Neural cell (in vitro differentiated cells): Measurements from ENCODE around the gene SNX13. TPM values are rescaled to one million over a fixed set of nuclear protein-coding genes. Genes with fewer than 3 reads are reported as not detected.

Source experiments
- H2AFZ ChIP-seq: fragments of 200-600, 300-800 bp; sonication (generic), shearing (Covaris generic); 2 replicates; pipeline ENCODE4 v1.6.0; 2014; ENCODE audit warnings: low read depth, mild to moderate bottlenecking, antibody characterized with exemption, low read length, moderate library complexity
- H3F3A ChIP-seq: fragments of 200-600 bp; shearing (Covaris generic); 2 replicates; pipeline ENCODE4 v1.6.1; 2016; ENCODE audit warnings: mild to moderate bottlenecking, moderate library complexity, mixed read lengths, antibody characterized with exemption, low read length; ENCODE audit not compliant: insufficient read depth, poor library complexity, severe bottlenecking
- H3K27ac ChIP-seq: fragments of 200-600, 300-800 bp; sonication (generic), shearing (Covaris generic); 2 replicates; pipeline ENCODE4 v1.5.1; 2014; ENCODE audit warnings: mild to moderate bottlenecking, low read length, moderate library complexity
- H3K27me3 ChIP-seq: fragments of 300-800, 200-600 bp; sonication (generic), shearing (Covaris generic); 2 replicates; pipeline ENCODE4 v1.6.0; 2014; ENCODE audit warnings: mild to moderate bottlenecking, low read depth, low read length, moderate library complexity; ENCODE audit not compliant: insufficient read depth
- H3K36me3 ChIP-seq: fragments of 300-800, 200-600 bp; sonication (generic), shearing (Covaris generic); 2 replicates; pipeline ENCODE4 v1.5.1; 2014; ENCODE audit warnings: mild to moderate bottlenecking, antibody characterized with exemption, low read length, moderate library complexity; ENCODE audit not compliant: insufficient read depth
- H3K4me2 ChIP-seq: fragments of 300-800, 200-600 bp; sonication (generic), shearing (Covaris generic); 2 replicates; pipeline ENCODE4 v1.6.0; 2014; ENCODE audit warnings: mild to moderate bottlenecking, low read length
- H3K4me3 ChIP-seq: fragments of 300-800, 200-600 bp; sonication (generic), shearing (Covaris generic); 2 replicates; pipeline ENCODE4 v1.5.1; 2014; ENCODE audit warnings: mild to moderate bottlenecking, low read length, moderate library complexity
- H3K79me2 ChIP-seq: fragments of 200-600 bp; shearing (Covaris generic); replicated peaks from 2 replicates; pipeline ENCODE4 v1.6.0; 2014; ENCODE audit warnings: mild to moderate bottlenecking, low read length, moderate library complexity; ENCODE audit not compliant: insufficient read depth
- H3K9ac ChIP-seq: fragments of 300-800, 200-600 bp; sonication (generic), shearing (Covaris generic); 2 replicates; pipeline ENCODE4 v1.6.1; 2016; ENCODE audit warnings: mild to moderate bottlenecking, low read length, mixed read lengths
- H3K9me2 ChIP-seq: fragments of 200-600 bp; shearing (Covaris generic); 2 replicates; pipeline ENCODE4 v1.6.1; 2016; ENCODE audit warnings: mild to moderate bottlenecking, low read length, mixed read lengths; ENCODE audit not compliant: insufficient read depth
- H3K9me3 ChIP-seq: fragments of 200-600, 300-800 bp; sonication (generic), shearing (Covaris generic); 2 replicates; pipeline ENCODE4 v1.6.1; 2016; ENCODE audit warnings: mild to moderate bottlenecking, mixed run types, low read length, moderate library complexity, mixed read lengths
- H4K20me1 ChIP-seq: fragments of 200-600 bp; shearing (Covaris generic); 2 replicates; pipeline ENCODE4 v1.6.1; 2016; ENCODE audit warnings: mild to moderate bottlenecking, mixed run types; ENCODE audit not compliant: insufficient read depth
- EP300 ChIP-seq: fragments of 450-650 bp; conservative IDR thresholded peaks from 2 replicates; pipeline ENCODE4 v1.6.1; 2014; ENCODE audit warnings: antibody characterized with exemption, mild to moderate bottlenecking, moderate library complexity; ENCODE audit not compliant: poor library complexity, severe bottlenecking
- EZH2 ChIP-seq: fragments of 200-600, 300-800 bp; shearing (Covaris generic), sonication (generic); IDR thresholded peaks from 2 replicates; pipeline ENCODE4 v1.6.1; 2014; ENCODE audit warnings: antibody characterized with exemption, low read length, borderline replicate concordance, mild to moderate bottlenecking; ENCODE audit not compliant: insufficient read depth, poor library complexity, severe bottlenecking
- MXI1 ChIP-seq: fragments of 450-650 bp; conservative IDR thresholded peaks from 2 replicates; pipeline ENCODE4 v1.6.1; 2014; ENCODE audit warnings: antibody characterized with exemption, mild to moderate bottlenecking; ENCODE audit not compliant: poor library complexity, severe bottlenecking
- POLR2AphosphoS5 ChIP-seq: IDR thresholded peaks from 2 replicates; pipeline ENCODE4 v1.6.1; 2012
- RAD21 ChIP-seq: fragments of 450-650 bp; conservative IDR thresholded peaks from 2 replicates; pipeline ENCODE4 v1.6.1; 2014; ENCODE audit warnings: antibody characterized with exemption, mild to moderate bottlenecking, moderate library complexity
- SMC3 ChIP-seq: fragments of 450-650 bp; conservative IDR thresholded peaks from 2 replicates; pipeline ENCODE4 v1.6.1; 2014; ENCODE audit warnings: antibody characterized with exemption, mild to moderate bottlenecking, moderate library complexity; ENCODE audit not compliant: poor library complexity
- TAF1 ChIP-seq: IDR thresholded peaks from 2 replicates; pipeline ENCODE4 v1.6.1; 2012; ENCODE audit warnings: low read depth
- polyA plus RNA-seq: library from polyadenylated mRNA; depleted of rRNA; stranded (reverse); fragments of >200 nt; gene quantifications from 2 replicates; pipeline ENCODE4 v1.2.3, GENCODE V29; 2014
- TF ChIP-seq, protein P1 (sequence below): fragments of 450-650 bp; IDR thresholded peaks from 2 replicates; pipeline ENCODE4 v1.5.1; 2014; ENCODE audit warnings: antibody characterized with exemption, mild to moderate bottlenecking, moderate library complexity; ENCODE audit not compliant: poor library complexity, severe bottlenecking
- TF ChIP-seq, protein P2 (sequence below): IDR thresholded peaks from 2 replicates; pipeline ENCODE4 v1.6.1; 2012; ENCODE audit warnings: borderline replicate concordance

Gene SNX13
- polyA plus RNA-seq, 1 donor from 2014 or later = 50.6 TPM

DNA sequence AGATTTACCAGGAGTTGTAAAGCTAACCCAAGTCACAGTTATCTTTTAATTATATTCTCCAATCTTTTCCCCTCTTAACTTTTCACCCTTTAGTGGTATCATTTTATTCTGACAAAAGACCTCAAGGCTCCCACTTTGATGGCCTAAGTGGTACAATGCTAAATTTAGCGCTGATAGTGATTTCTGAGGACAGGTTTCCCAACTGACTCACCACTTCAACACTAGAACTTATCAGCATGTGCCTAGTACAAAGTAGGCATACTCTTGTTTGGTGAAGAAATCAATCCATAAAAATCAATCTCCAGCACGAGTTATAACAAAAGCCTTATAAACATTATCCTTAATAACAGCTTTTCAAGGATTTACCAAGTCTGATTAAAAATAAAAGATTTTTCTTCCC is 7.5 kb downstream of the SNX13 start:
- Histone ChIP-seq H3K4me2 (no peak overlapping the region), H3K27me3 (no peaks in the 10 kb centered on the region), H3K9ac (no peak overlapping the region), H3K9me3 (no peaks in the 10 kb centered on the region), H3K36me3 (no peaks in the 10 kb centered on the region), H3K79me2 (peaks cover 94% of the 10 kb centered on the region), H3K27ac (no peak overlapping the region), H3F3A (no peaks in the 10 kb centered on the region), H3K9me2 (no peaks in the 10 kb centered on the region), H2AFZ (no peak overlapping the region), H4K20me1 (no peaks in the 10 kb centered on the region), H3K4me3 (no peak overlapping the region)
- TF ChIP-seq RAD21 = no peak
- TF ChIP-seq POLR2AphosphoS5 = no peak
- TF ChIP-seq, protein P1, sequence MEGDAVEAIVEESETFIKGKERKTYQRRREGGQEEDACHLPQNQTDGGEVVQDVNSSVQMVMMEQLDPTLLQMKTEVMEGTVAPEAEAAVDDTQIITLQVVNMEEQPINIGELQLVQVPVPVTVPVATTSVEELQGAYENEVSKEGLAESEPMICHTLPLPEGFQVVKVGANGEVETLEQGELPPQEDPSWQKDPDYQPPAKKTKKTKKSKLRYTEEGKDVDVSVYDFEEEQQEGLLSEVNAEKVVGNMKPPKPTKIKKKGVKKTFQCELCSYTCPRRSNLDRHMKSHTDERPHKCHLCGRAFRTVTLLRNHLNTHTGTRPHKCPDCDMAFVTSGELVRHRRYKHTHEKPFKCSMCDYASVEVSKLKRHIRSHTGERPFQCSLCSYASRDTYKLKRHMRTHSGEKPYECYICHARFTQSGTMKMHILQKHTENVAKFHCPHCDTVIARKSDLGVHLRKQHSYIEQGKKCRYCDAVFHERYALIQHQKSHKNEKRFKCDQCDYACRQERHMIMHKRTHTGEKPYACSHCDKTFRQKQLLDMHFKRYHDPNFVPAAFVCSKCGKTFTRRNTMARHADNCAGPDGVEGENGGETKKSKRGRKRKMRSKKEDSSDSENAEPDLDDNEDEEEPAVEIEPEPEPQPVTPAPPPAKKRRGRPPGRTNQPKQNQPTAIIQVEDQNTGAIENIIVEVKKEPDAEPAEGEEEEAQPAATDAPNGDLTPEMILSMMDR = no peak
- TF ChIP-seq, protein P2, sequence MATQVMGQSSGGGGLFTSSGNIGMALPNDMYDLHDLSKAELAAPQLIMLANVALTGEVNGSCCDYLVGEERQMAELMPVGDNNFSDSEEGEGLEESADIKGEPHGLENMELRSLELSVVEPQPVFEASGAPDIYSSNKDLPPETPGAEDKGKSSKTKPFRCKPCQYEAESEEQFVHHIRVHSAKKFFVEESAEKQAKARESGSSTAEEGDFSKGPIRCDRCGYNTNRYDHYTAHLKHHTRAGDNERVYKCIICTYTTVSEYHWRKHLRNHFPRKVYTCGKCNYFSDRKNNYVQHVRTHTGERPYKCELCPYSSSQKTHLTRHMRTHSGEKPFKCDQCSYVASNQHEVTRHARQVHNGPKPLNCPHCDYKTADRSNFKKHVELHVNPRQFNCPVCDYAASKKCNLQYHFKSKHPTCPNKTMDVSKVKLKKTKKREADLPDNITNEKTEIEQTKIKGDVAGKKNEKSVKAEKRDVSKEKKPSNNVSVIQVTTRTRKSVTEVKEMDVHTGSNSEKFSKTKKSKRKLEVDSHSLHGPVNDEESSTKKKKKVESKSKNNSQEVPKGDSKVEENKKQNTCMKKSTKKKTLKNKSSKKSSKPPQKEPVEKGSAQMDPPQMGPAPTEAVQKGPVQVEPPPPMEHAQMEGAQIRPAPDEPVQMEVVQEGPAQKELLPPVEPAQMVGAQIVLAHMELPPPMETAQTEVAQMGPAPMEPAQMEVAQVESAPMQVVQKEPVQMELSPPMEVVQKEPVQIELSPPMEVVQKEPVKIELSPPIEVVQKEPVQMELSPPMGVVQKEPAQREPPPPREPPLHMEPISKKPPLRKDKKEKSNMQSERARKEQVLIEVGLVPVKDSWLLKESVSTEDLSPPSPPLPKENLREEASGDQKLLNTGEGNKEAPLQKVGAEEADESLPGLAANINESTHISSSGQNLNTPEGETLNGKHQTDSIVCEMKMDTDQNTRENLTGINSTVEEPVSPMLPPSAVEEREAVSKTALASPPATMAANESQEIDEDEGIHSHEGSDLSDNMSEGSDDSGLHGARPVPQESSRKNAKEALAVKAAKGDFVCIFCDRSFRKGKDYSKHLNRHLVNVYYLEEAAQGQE = no peak
- TF ChIP-seq EP300 = no peak
- TF ChIP-seq MXI1 = no peak
- TF ChIP-seq EZH2 = no peak
- TF ChIP-seq TAF1 = no peak
- no peak for TF ChIP-seq SMC3

DNA sequence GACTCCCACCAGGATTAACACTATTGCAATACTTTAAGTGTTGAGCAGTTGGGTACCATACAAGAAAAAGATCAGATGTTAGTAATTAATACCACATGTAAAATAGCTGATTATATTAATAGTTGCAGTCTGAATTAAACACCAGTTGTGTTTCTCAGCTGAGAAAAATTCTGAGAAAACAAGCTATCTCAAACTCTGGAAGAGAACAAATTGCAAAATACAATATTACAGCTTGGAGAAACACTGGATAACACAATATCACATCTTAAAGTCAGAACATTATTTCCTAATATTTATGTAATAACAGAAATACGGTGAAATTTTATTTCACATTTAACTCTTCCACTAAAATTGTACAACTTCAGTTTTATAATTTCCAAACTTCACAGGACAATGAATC is 9.2 kb downstream of the SNX13 start:
- H3K36me3 ChIP-seq = no peaks in the 10 kb centered on the region
- H3F3A ChIP-seq = no peaks in the 10 kb centered on the region
- TF ChIP-seq RAD21 (no peak), EZH2 (no peak), EP300 (no peak), MXI1 (no peak), TAF1 (no peak), POLR2AphosphoS5 (no peak), SMC3 (no peak)
- TF ChIP-seq, protein P1 = no peak
- TF ChIP-seq, protein P2 = no peak
- no peaks in the 10 kb centered on the region for H3K27me3 ChIP-seq
- H3K9ac ChIP-seq = no peak overlapping the region
- H2AFZ ChIP-seq = no peak overlapping the region
- no peak overlapping the region for H3K4me2 ChIP-seq
- no peaks in the 10 kb centered on the region for H3K9me3 ChIP-seq
- no peaks in the 10 kb centered on the region for H4K20me1 ChIP-seq
- peaks cover 88% of the 10 kb centered on the region for H3K79me2 ChIP-seq
- no peaks in the 10 kb centered on the region for H3K9me2 ChIP-seq
- H3K4me3 ChIP-seq = no peak overlapping the region
- H3K27ac ChIP-seq = no peak overlapping the region
